Subcutaneous abdominal adipose tissue (tissue), 5 donors: Measurements from ENCODE around the gene NEDD4L.

Source experiments
- H3K27ac ChIP-seq: one replicate; pipeline ENCODE4 v1.7.0; 2013; ENCODE audit warnings: low read depth, mild to moderate bottlenecking, inconsistent platforms, low read length, moderate library complexity
- H3K27me3 ChIP-seq, 5 donors: one replicate each; pipeline ENCODE4 v1.7.0; 2013; ENCODE audit warnings: low read length in 5 of 5, inconsistent platforms in 1 of 5; ENCODE audit not compliant: control insufficient read depth in 5 of 5, insufficient read depth in 4 of 5
- H3K36me3 ChIP-seq, 5 donors: one replicate each; pipeline ENCODE4 v1.7.0; 2013; ENCODE audit warnings: low read length in 5 of 5; ENCODE audit not compliant: control insufficient read depth in 5 of 5, insufficient read depth in 5 of 5
- H3K4me1 ChIP-seq, 5 donors: one replicate each; pipeline ENCODE4 v1.7.0; 2013; ENCODE audit warnings: low read length in 5 of 5, mild to moderate bottlenecking in 3 of 5, moderate library complexity in 1 of 5; ENCODE audit not compliant: control insufficient read depth in 5 of 5, insufficient read depth in 5 of 5
- H3K4me3 ChIP-seq, 5 donors: one replicate each; pipeline ENCODE4 v1.7.0; 2013; ENCODE audit warnings: low read length in 5 of 5, low read depth in 1 of 5
- H3K9ac ChIP-seq, 5 donors: one replicate each; pipeline ENCODE4 v1.7.0; 2013; ENCODE audit warnings: low read length in 5 of 5, mild to moderate bottlenecking in 4 of 5, moderate library complexity in 3 of 5
- H3K9me3 ChIP-seq, 5 donors: one replicate each; pipeline ENCODE4 v1.7.0; 2013; ENCODE audit warnings: low read length in 5 of 5; ENCODE audit not compliant: control insufficient read depth in 5 of 5
- donor health status: healthy.
- donor health status: healthy.
- donor health status: healthy.
- donor health status: healthy.
- donor health status: healthy.

Gene NEDD4L

DNA sequence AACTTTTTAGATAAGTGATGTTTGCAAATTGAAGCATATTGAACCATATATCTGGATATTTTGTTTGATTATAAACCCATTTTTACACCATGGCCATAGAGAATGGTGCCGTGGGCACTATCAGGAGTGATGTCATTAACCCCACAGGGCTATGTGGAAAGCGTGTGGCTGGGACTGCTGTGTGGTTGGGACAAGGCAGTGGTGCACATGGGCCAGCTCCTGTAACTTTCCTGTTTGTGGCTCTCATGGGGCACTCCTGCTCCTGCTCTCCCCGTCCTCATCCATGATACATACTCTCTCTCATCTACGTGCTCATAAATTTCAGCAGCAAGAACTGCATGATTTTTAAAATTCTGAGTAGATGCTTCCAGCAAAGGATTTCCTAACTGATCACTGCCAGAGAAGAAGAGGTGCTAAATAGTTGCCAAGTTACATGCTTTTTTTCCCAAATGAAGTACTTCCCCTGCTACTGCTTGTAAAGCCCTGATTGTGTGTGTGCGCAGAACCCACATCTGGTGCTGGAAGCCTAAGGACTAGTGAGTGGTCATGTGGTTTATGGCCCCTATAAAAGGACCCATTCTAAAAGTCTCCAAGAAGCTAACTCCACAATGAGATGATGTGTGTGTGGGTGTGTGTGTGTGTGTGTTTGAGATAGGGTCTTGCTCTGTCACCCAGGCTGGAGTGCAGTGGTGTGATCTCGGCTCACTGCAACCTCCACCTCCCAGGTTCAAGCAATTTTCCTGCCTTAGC is 240.8 kb downstream of the NEDD4L start:
- Histone ChIP-seq H3K27ac (no peak overlapping the region), H3K9me3 (no peaks in the 10 kb centered on the region), H3K9ac (no peak overlapping the region), H3K4me1 (peaks cover 0 to 15% (median 8%) of the 10 kb centered on the region in 5 donors), H3K27me3 (no peaks in the 10 kb centered on the region), H3K4me3 (no peak overlapping the region), H3K36me3 (no peaks in the 10 kb centered on the region)

DNA sequence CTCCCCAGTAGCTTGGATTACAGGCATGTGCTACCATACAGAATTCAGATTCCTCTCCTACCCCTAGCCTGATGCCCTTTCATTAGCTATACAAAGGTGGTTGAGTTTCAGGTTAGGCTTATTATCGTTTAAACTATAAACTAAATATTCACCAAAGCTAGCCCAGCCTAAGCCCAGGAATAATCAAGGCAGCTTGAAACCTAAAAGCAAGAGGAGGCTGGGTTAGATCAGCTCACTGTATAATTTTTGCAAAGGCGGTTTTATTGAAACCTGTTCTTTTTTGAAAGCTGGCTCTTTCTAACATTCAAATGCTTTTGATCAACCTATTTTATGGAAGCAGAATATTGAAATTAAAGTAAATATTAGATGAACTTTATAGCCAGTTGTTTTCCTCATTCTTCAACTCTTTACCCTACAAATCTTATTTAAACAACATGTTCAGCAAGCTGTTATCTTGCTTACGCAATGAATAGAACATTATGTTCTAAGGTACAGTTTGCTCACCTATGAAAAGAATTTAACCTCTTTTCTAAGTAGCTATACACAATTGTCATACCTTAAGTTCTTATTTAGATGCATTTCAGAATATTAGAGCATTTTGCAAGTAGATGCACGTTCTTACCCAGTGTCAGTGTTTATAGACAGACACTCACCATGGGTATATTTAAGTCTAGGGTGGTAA is 241.6 kb downstream of the NEDD4L start:
- no peak overlapping the region for H3K9ac ChIP-seq
- no peak overlapping the region for H3K4me3 ChIP-seq
- H3K36me3 ChIP-seq = no peaks in the 10 kb centered on the region
- H3K9me3 ChIP-seq = no peaks in the 10 kb centered on the region
- peaks cover 0 to 10% (median 8%) of the 10 kb centered on the region in 5 donors for H3K4me1 ChIP-seq
- H3K27me3 ChIP-seq = no peaks in the 10 kb centered on the region
- H3K27ac ChIP-seq = no peak overlapping the region

GRCh38 chr18:58286632-58287352 is 242.8 kb downstream of the NEDD4L start:
- Histone ChIP-seq H3K9me3 (no peaks in the 10 kb centered on the region), H3K9ac (no peak overlapping the region), H3K4me1 (peaks cover 0 to 10% (median 8%) of the 10 kb centered on the region in 5 donors), H3K27me3 (no peaks in the 10 kb centered on the region), H3K4me3 (no peak overlapping the region), H3K27ac (no peak overlapping the region), H3K36me3 (no peaks in the 10 kb centered on the region)

GRCh38 chr18:58287353-58288274 is 243.6 kb downstream of the NEDD4L start:
- peaks cover 0 to 10% (median 8%) of the 10 kb centered on the region in 5 donors for H3K4me1 ChIP-seq
- no peak overlapping the region for H3K9ac ChIP-seq
- no peak overlapping the region for H3K27ac ChIP-seq

DNA sequence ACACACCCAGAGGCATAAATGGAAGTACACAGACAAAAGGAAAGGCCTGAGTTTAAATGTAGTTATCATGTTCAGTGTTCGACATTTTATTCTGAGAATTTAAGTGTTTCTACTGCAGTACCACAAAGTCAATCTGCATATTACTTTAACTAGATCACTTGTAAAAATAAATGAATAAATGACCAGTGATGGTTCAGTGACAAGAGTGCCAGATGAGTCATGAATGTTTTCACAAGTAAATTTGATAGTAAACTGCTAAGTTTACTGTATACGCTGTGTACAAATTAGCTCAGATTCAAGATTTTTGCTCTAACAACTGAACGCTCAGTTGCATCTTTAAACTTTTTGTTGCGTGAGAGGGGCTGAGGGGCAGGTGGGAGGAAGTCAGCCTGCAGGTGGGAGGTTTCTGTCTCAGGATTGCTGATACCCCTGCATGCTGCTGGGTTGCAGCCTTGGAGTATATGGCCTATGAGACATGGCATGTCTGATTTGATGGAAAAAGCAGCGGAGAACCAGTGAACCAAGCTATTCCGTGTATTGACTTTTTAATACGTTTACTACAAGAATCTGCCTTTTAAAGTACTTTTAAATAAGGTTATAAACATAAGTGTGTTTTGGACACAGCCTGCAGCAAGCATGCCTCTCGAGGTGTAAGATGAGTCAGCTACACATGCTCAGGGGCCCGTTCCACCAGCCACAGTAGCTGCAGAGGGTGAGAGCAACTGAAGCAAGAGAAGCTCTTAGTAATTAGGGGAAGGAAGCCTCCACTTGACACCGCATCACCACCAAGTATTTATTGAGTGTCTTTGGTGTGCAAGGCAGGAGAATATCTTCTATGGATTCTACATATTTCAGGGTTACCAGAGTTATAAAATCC is 245.1 kb downstream of the NEDD4L start:
- no peak overlapping the region for H3K9ac ChIP-seq
- no peaks in the 10 kb centered on the region for H3K9me3 ChIP-seq
- H3K27me3 ChIP-seq = no peaks in the 10 kb centered on the region
- H3K4me1 ChIP-seq = peaks cover 0 to 10% (median 8%) of the 10 kb centered on the region in 5 donors
- no peaks in the 10 kb centered on the region for H3K36me3 ChIP-seq
- no peak overlapping the region for H3K4me3 ChIP-seq
- no peak overlapping the region for H3K27ac ChIP-seq

More at GRCh38 chr18:58287353-58288274, 243.6 kb downstream of the NEDD4L start:
- no peak overlapping the region for H3K4me3 ChIP-seq
- no peaks in the 10 kb centered on the region for H3K27me3 ChIP-seq
- no peaks in the 10 kb centered on the region for H3K9me3 ChIP-seq
- H3K36me3 ChIP-seq = no peaks in the 10 kb centered on the region

GRCh38 chr18:58290116-58290695 is 246.2 kb downstream of the NEDD4L start:
- Histone ChIP-seq H3K4me3 (no peak overlapping the region), H3K9ac (no peak overlapping the region), H3K36me3 (no peaks in the 10 kb centered on the region), H3K9me3 (no peaks in the 10 kb centered on the region), H3K4me1 (peaks cover 0 to 10% (median 5%) of the 10 kb centered on the region in 5 donors), H3K27ac (no peak overlapping the region), H3K27me3 (no peaks in the 10 kb centered on the region)

- peaks cover 0 to 10% (median 5%) of the 10 kb centered on the region in 5 donors for H3K4me1 ChIP-seq
Measured at GRCh38 chr18:58291131-58291530, 247.1 kb downstream of the NEDD4L start.

GRCh38 chr18:58292638-58293037 is 248.6 kb downstream of the NEDD4L start:
- H3K36me3 ChIP-seq = no peaks in the 10 kb centered on the region
- no peak overlapping the region for H3K27ac ChIP-seq
- no peak overlapping the region for H3K4me3 ChIP-seq
- H3K4me1 ChIP-seq = no peaks in the 10 kb centered on the region
- H3K9me3 ChIP-seq = no peaks in the 10 kb centered on the region
- H3K27me3 ChIP-seq = no peaks in the 10 kb centered on the region
- no peak overlapping the region for H3K9ac ChIP-seq

More at GRCh38 chr18:58291131-58291530, 247.1 kb downstream of the NEDD4L start:
- no peak overlapping the region for H3K4me3 ChIP-seq
- H3K9ac ChIP-seq = no peak overlapping the region
- no peak overlapping the region for H3K27ac ChIP-seq
- no peaks in the 10 kb centered on the region for H3K27me3 ChIP-seq
- H3K9me3 ChIP-seq = no peaks in the 10 kb centered on the region
- H3K36me3 ChIP-seq = no peaks in the 10 kb centered on the region
